ENCODE data around the gene NFILZ. TPM values are rescaled to one million over a fixed set of nuclear protein-coding genes. Genes with fewer than 3 reads are reported as not detected.

Gene NFILZ
- total RNA-seq, 1 donor from 2014 or later: not detected

DNA sequence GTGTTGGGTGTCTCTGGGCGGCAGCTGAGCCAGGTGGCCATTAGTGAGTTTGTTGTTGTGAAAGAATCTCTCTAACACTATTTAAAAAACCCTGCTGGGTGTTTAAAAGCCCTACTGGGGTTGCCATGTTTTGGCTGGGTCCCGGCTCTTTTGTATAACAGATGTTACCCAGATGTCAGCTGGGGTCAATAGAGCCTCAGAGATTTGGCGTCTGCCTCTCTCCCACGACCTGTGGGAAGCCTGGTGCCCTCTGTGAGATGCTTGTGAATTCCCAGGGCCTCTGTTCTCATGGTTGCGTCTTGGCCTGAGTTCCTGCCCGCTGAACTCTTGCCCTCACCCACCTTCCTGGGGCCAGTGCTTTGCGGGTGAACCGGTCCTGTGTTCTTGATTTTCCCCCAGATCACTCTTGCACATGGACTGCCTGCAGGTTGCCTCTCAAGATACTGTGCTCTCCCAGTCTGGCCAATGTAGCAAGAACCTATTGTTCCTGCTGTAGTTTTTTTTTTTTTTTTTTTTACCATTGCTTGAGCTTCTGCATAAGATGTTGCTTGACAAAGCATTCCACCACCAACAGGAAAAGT lies 9.5 kb downstream of the NFILZ start:
- Histone ChIP-seq H3K4me3 (no peak overlapping the region), H3K4me1 (no peaks in the 10 kb centered on the region), H3K36me3 (no peaks in the 10 kb centered on the region), H3K27me3 (ENCODE audit: low read depth) (peaks cover 34% of the 10 kb centered on the region), H3K9me3 (replicated peaks) (peaks cover 18% of the 10 kb centered on the region), H3K27ac (replicated peaks) (no peak overlapping the region)
- DNase-seq: no peak
- intact Hi-C loops (cut with micrococcal nuclease): no loop called here
- TF ChIP-seq CTCF (IDR thresholded peaks at IDR 0.05; ENCODE audit: borderline replicate concordance): no peak

- intact Hi-C loops (cut with micrococcal nuclease): no loop called here
- peaks cover 40% of the 10 kb centered on the region for H3K27me3 ChIP-seq (ENCODE audit: low read depth)
- H3K36me3 ChIP-seq: no peaks in the 10 kb centered on the region
- peaks cover 18% of the 10 kb centered on the region for H3K9me3 ChIP-seq (replicated peaks)
- DNase-seq: peak; percentile 36
- peak overlapping the region; percentile 21 for H3K27ac ChIP-seq (replicated peaks)
- no peaks in the 10 kb centered on the region for H3K4me1 ChIP-seq
- H3K4me3 ChIP-seq: no peak overlapping the region
- TF ChIP-seq CTCF (IDR thresholded peaks at IDR 0.05; ENCODE audit: borderline replicate concordance): no peak
Observed at GRCh38 chr19:8640402-8641004, 10.1 kb downstream of the NFILZ start.

DNA sequence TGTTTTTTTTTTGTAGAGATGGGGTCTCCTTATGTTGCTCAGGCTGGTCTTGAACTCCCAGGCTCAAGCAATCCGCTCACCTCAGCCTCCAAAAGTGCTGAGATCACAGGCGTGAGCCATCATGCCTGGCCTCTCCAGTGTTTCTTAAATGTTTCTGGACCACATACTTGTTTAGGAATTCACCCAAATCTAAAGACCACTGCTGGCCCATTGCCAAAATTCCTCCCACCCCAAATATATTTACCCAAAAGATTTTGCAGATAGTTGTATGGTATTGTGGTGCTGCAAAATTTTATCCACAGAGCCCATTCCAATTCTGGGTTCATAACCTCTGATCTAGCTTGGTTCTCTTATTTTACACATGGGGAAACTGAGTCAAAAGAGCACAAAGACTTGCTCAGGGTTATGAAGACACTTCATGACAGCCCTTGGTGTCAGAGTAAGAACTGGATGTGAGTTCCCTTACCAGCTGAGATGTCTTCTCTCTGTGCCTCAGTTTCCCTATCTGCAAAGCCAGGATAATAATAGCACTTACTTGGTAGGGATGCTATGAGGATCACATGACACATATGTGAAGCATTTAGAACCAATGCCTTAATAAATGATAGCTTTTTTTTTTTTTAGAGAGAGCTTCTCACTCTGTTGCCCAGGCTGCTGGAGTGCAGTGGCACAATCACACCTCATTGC lies 10.9 kb downstream of the NFILZ start:
- no peak overlapping the region for H3K4me3 ChIP-seq
- H3K4me1 ChIP-seq: no peaks in the 10 kb centered on the region
- no peak overlapping the region for H3K27ac ChIP-seq (replicated peaks)
- no peak for TF ChIP-seq CTCF (IDR thresholded peaks at IDR 0.05; ENCODE audit: borderline replicate concordance)
- H3K27me3 ChIP-seq (ENCODE audit: low read depth): peaks cover 48% of the 10 kb centered on the region
- DNase-seq: no peak
- H3K36me3 ChIP-seq: no peaks in the 10 kb centered on the region
- peaks cover 18% of the 10 kb centered on the region for H3K9me3 ChIP-seq (replicated peaks)
- intact Hi-C loops (cut with micrococcal nuclease): no loop called here

GRCh38 chr19:8641908-8642547 lies 11.6 kb downstream of the NFILZ start:
- H3K4me3 ChIP-seq: no peak overlapping the region
- no peak overlapping the region for H3K27ac ChIP-seq (replicated peaks)
- no peak for DNase-seq
- H3K27me3 ChIP-seq (ENCODE audit: low read depth): peaks cover 55% of the 10 kb centered on the region
- intact Hi-C loops (cut with micrococcal nuclease): no loop called here
- peak; percentile 58 for TF ChIP-seq CTCF (IDR thresholded peaks at IDR 0.05; ENCODE audit: borderline replicate concordance)
- no peaks in the 10 kb centered on the region for H3K36me3 ChIP-seq
- H3K9me3 ChIP-seq (replicated peaks): peaks cover 18% of the 10 kb centered on the region
- H3K4me1 ChIP-seq: no peaks in the 10 kb centered on the region

GRCh38 chr19:8642561-8642960 lies 12.1 kb downstream of the NFILZ start:
- Histone ChIP-seq H3K27ac (replicated peaks) (no peak overlapping the region), H3K9me3 (replicated peaks) (peaks cover 18% of the 10 kb centered on the region), H3K36me3 (no peaks in the 10 kb centered on the region), H3K4me1 (no peaks in the 10 kb centered on the region), H3K27me3 (ENCODE audit: low read depth) (peaks cover 55% of the 10 kb centered on the region), H3K4me3 (no peak overlapping the region)
- intact Hi-C loops (cut with micrococcal nuclease): no loop called here
- TF ChIP-seq CTCF (IDR thresholded peaks at IDR 0.05; ENCODE audit: borderline replicate concordance): no peak
- DNase-seq: no peak
